GM10266 (cell line): Measurements from ENCODE around the gene CNOT2.

ENCODE experiments used
- DNase-seq: peaks from one replicate; pipeline ENCODE4 v3.0.0; 2012; ENCODE audit errors: extremely low spot score
- TF ChIP-seq, protein P1 (sequence below): IDR thresholded peaks from 2 replicates; pipeline ENCODE4 v1.5.1; 2012; ENCODE audit warnings: mild to moderate bottlenecking, low read depth; ENCODE audit not compliant: control insufficient read depth, insufficient read depth; ENCODE audit errors: missing control alignments

CNOT2 gene, protein sequence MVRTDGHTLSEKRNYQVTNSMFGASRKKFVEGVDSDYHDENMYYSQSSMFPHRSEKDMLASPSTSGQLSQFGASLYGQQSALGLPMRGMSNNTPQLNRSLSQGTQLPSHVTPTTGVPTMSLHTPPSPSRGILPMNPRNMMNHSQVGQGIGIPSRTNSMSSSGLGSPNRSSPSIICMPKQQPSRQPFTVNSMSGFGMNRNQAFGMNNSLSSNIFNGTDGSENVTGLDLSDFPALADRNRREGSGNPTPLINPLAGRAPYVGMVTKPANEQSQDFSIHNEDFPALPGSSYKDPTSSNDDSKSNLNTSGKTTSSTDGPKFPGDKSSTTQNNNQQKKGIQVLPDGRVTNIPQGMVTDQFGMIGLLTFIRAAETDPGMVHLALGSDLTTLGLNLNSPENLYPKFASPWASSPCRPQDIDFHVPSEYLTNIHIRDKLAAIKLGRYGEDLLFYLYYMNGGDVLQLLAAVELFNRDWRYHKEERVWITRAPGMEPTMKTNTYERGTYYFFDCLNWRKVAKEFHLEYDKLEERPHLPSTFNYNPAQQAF

DNA sequence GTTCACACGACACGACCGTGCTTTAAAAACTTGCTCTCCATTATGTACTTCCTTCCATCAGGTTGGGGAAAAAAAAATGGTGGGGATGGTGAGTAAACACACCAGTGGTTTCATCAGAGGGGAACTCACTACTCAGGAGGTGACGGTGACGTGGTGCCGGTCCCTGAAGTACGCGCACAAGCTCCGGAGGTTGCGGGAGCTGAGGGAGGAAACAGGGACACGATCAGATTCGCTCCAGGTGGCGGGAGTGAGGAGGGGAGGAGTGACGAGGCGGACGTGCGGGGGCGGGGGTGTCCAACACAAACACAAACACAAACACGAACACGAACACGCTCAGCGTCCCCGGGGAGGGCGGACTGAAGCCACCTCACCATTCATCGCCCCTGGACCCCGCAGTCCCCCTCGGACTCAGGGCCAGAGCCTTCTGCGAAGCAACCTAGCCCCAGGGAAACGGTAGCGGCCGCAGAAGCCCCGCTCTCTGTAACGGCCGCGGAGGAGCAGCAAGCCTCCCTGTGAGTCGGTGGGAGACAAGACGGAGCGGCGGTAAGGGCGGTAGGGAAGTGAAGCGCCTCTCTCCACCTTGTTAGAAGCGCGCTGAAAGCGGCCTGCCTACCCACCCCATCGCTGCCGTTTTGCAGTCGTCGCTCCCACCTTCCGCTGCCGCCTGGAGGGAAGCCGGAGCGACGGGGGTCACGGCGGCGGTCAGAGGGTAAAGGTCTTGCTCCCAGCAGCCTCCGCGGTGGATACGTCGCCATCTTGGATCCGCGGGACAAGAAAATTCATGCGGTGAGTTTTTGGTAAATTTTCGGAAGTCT lies at the start of gene CNOT2:
TSS of gene CNOT2 (plus strand) at position 739 of the 815 bp plus-strand sequence. CDS start 34,794 bp downstream, outside the sequence.
- peak; percentile 78 for DNase-seq
- TF ChIP-seq, protein P1, sequence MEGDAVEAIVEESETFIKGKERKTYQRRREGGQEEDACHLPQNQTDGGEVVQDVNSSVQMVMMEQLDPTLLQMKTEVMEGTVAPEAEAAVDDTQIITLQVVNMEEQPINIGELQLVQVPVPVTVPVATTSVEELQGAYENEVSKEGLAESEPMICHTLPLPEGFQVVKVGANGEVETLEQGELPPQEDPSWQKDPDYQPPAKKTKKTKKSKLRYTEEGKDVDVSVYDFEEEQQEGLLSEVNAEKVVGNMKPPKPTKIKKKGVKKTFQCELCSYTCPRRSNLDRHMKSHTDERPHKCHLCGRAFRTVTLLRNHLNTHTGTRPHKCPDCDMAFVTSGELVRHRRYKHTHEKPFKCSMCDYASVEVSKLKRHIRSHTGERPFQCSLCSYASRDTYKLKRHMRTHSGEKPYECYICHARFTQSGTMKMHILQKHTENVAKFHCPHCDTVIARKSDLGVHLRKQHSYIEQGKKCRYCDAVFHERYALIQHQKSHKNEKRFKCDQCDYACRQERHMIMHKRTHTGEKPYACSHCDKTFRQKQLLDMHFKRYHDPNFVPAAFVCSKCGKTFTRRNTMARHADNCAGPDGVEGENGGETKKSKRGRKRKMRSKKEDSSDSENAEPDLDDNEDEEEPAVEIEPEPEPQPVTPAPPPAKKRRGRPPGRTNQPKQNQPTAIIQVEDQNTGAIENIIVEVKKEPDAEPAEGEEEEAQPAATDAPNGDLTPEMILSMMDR, result no peak

DNA sequence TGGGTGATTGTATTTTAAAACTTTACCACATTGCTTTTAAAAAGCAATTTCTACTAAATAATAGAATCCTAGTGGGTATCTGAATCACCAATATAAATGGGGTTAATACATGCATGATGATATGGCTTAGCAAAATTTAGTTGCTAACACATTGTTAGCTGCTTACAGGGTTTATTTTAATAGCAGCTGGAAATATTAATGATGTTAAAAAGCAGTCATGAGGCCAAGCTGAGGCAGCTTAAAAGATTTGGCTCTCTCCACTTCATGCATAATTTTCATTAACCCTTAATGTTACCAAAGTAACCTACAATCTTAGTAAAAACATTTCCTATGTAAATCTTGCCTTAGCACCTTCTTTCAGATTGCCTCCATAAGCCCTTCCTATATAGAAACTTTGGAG lies 49.2 kb upstream of the CNOT2 start:
- TF ChIP-seq, protein P1, result no peak
- no peak for DNase-seq

DNA sequence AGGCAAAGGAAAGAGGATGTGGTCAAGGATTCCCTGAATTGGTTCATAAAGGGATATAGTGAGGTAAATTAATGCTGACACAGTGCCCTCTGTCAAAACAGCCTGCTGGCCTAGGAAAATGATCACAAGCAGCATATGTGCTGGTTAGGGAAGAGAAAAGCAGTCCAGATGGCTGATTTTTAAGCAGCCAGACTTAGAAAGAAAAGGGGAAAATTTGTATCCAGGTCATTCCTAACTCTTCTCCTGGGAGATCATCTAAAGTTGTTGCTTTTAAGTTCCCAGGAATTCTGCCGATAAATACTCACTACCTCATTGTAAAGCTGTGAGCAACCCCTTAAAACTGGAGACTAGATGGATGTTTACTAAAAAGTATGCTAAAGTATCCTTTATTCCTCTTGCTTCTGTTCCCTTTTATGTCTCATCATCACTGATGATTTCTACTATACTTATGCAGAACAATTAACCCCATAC lies 46.4 kb upstream of the CNOT2 start:
- TF ChIP-seq, protein P1, result no peak
- DNase-seq, result no peak

DNA sequence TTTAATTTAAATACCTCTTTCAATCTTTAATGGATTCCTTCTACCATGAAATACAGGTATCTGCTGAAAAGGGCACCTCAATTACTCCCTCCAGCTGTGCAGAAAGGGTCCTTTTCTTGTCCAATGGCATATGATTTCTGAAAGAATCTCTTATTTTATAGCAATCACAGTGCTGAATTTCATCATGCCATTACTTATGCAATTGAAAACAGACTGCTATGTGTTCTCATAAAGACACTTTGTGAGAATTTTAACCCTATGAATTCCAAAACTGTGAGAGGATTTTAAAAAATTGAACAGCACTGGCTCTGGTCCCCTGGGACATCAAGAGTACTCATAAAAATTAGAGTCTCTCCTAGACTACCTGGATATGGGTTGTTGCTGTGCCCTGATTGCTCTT lies 45.9 kb upstream of the CNOT2 start:
- TF ChIP-seq, protein P1, result no peak
- no peak for DNase-seq

DNA sequence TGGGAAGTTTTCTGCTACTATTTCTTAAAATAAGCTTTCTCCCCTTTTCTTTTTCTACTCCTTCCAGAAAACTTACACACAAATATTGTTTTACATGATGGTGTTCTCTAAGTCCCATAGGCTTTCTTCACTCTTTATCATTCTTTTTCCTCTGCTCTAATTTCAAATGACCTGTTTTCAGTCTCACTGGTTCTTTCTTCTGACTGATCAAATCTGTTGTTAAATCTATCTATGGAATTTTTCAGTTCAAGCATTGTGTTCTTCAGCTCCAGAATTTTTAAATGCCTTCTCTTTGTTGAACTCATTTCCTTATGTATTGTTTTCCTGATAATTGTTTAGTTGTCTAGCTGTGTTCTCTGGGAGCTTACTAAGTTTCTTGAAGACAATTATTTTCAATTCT lies 29.5 kb upstream of the CNOT2 start:
- no peak for DNase-seq
- TF ChIP-seq, protein P1, result no peak

DNA sequence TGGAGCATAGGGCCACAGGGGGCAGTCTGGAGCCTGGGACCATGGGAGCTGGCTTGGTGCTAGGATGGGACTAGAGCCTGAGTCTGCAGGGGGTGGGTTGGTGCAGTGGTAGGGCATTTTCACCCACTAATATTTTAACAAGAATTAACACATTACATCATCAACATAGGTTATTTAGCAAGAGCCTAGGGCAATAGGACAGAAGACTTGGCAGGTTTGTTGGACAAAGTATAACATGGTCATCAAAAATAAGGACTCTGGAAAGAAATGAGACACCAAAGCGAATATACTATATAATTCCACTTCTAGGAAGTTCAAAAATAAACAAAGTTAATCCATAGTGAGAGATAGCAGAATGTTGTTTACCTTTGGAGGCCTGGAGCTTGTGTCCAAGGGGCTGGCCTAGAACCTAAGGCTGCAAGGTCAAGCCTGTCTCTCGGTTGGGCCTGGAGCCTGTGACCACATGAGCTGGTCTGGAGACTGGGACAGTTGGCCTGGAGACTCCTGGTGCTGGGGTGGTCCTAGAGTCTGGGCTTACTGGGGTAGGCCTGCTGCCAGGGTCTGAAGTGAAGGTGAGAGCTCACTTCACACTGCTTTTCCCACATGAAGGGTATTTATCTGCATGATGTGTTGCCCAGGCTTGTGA lies 28.1 kb upstream of the CNOT2 start:
- DNase-seq, result no peak
- TF ChIP-seq, protein P1, result no peak
